ENCODE results near the gene ZBTB43. TPM values are rescaled to one million over a fixed set of nuclear protein-coding genes. Genes with fewer than 3 reads are reported as not detected.
A peak's percentile ranks its signal among the peaks of the same experiment; 100 is the strongest.

The ZBTB43 gene
- total and polyA plus RNA-seq, 12 donors = 4.5 to 26.7 (median 12.3) TPM

DNA sequence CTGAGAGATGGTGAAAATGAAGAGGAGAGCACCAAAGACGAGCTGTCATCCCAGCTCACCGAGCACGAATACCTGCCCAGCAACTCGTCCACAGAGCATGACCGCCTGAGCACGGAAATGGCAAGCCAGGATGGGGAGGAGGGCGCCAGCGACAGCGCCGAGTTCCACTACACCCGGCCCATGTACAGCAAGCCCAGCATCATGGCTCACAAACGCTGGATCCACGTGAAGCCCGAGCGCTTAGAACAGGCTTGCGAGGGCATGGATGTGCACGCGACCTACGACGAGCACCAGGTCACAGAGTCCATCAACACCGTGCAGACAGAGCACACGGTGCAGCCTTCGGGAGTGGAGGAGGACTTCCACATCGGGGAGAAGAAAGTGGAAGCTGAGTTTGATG, 28.2 kb downstream of the ZBTB43 start:
- WGBS, 4 donors = 95 to 97% (median 96%) methylated on average over 20 to 24 of the region's 24 CpGs
- H3K36me3 ChIP-seq (replicated peaks in 1 of 2) = peaks cover 0 to 22% of the 10 kb centered on the region in 2 donors
- no peak for TF ChIP-seq CTCF (IDR thresholded peaks at IDR 0.05)
- no peak for TF ChIP-seq POLR2A (IDR thresholded peaks at IDR 0.05)
- no peak for DNase-seq
- peaks cover 0 to 30% of the 10 kb centered on the region in 2 donors for H3K4me1 ChIP-seq (replicated peaks in 1 of 2)
- no peaks in the 10 kb centered on the region for H3K27me3 ChIP-seq
- intact Hi-C loops (cut with DNase I) = no loop called here
- H3K27ac ChIP-seq = peak overlapping the region in 2 of 5 donors; percentile 73 to 83
- no peaks in the 10 kb centered on the region for H3K9me3 ChIP-seq (replicated peaks in 1 of 3)
- H3K4me3 ChIP-seq = no peak overlapping the region

- Histone ChIP-seq H3K36me3 (replicated peaks in 1 of 2) (peaks cover 0 to 29% of the 10 kb centered on the region in 2 donors), H3K4me1 (replicated peaks in 1 of 2) (peaks cover 0 to 28% of the 10 kb centered on the region in 2 donors), H3K27me3 (no peaks in the 10 kb centered on the region), H3K9me3 (replicated peaks in 1 of 3) (no peaks in the 10 kb centered on the region), H3K27ac (no peak overlapping the region), H3K4me3 (no peak overlapping the region)
- DNase-seq = no peak
- no peak for TF ChIP-seq POLR2A (IDR thresholded peaks at IDR 0.05)
- TF ChIP-seq CTCF (IDR thresholded peaks at IDR 0.05) = no peak
- intact Hi-C loops (cut with DNase I) = no loop called here
- 89 to 96% (median 94%) methylated on average over 8 of the region's 8 CpGs for WGBS, 4 donors
Measured at GRCh38 chr9:126833710-126834345, 29.0 kb downstream of the ZBTB43 start.

DNA sequence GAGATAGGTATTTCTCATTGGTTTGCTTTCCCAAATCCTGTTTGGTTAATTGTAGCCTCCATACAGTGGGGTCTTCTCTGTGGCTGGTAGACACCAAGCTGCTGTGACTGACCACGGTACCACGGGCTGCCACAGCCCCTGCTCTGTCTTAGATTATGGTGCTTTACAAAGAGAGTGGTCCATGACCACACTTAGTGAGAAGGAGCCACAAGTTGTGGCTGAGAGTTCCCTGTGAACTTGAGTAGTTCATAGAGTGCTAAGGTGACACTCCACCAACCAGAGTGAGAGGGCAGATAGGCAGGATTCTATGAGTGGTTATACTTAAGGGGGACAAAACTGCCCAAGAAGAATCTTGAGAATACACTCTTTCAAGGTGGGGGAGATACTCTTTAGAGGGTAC, 29.8 kb downstream of the ZBTB43 start:
- H3K36me3 ChIP-seq (replicated peaks in 1 of 2) = peaks cover 0 to 29% of the 10 kb centered on the region in 2 donors
- intact Hi-C loops (cut with DNase I) = no loop called here
- H3K4me3 ChIP-seq = no peak overlapping the region
- H3K27ac ChIP-seq = no peak overlapping the region
- 93 to 99% (median 96%) methylated on average over 2 of the region's 2 CpGs for WGBS, 4 donors
- H3K27me3 ChIP-seq = no peaks in the 10 kb centered on the region
- TF ChIP-seq POLR2A (IDR thresholded peaks at IDR 0.05) = no peak
- TF ChIP-seq CTCF (IDR thresholded peaks at IDR 0.05) = no peak
- no peak for DNase-seq
- H3K4me1 ChIP-seq (replicated peaks in 1 of 2) = peaks cover 0 to 20% of the 10 kb centered on the region in 2 donors
- H3K9me3 ChIP-seq (replicated peaks in 1 of 3) = no peaks in the 10 kb centered on the region

GRCh38 chr9:126836216-126836615, 31.4 kb downstream of the ZBTB43 start:
- DNase-seq = no peak
- H3K4me3 ChIP-seq = no peak overlapping the region
- TF ChIP-seq POLR2A (IDR thresholded peaks at IDR 0.05) (no peak), CTCF (IDR thresholded peaks at IDR 0.05) (no peak)
- peaks cover 0 to 29% of the 10 kb centered on the region in 2 donors for H3K36me3 ChIP-seq (replicated peaks in 1 of 2)
- WGBS, 4 donors = 83 to 86% (median 85%) methylated on average over 2 of the region's 2 CpGs
- no peaks in the 10 kb centered on the region for H3K27me3 ChIP-seq
- no peak overlapping the region for H3K27ac ChIP-seq
- no peaks in the 10 kb centered on the region for H3K9me3 ChIP-seq (replicated peaks in 1 of 3)
- H3K4me1 ChIP-seq (replicated peaks in 1 of 2) = peaks cover 0 to 16% of the 10 kb centered on the region in 2 donors
- intact Hi-C loops (cut with DNase I) = no loop called here

All from adrenal gland (tissue), 12 donors.